Tibial nerve (tissue), 4 donors: ENCODE measurements around the gene WDR1. TPM values are rescaled to one million over a fixed set of nuclear protein-coding genes. Genes with fewer than 3 reads are reported as not detected.

Experiments used
- DNase-seq, 2 donors: peaks; one replicate each; pipeline ENCODE4 v3.0.0-alpha.2; 2019; ENCODE audit warnings: low spot score in 2 of 2
- H3K27ac ChIP-seq, 4 donors: fragments of 200-600 bp; sonication (generic) in 3 of 4; one replicate each; pipeline ENCODE4 v1.5.1; 2017 to 2019; ENCODE audit warnings: mild to moderate bottlenecking in 1 of 4
- H3K27me3 ChIP-seq, 2 donors: fragments of 200-600 bp; sonication (generic) in 1 of 2; one replicate each; pipeline versions ENCODE4 v1.5.1 to v1.6.0; 2017 to 2019
- H3K36me3 ChIP-seq, 3 donors: fragments of 200-600 bp; sonication (generic); one replicate each; pipeline ENCODE4 v1.5.1; 2018 to 2019
- H3K4me1 ChIP-seq, 4 donors: fragments of 200-600 bp; sonication (generic) in 3 of 4; one replicate each; pipeline ENCODE4 v1.5.1; 2017 to 2019
- H3K4me3 ChIP-seq, 4 donors: fragments of 200-600 bp; sonication (generic) in 3 of 4; one replicate each; pipeline ENCODE4 v1.5.1; 2017 to 2019; ENCODE audit warnings: mild to moderate bottlenecking in 1 of 4, moderate library complexity in 1 of 4
- H3K9me3 ChIP-seq, 4 donors: fragments of 200-600 bp; sonication (generic) in 3 of 4; one replicate each; pipeline ENCODE4 v1.5.1; 2017 to 2019
- CTCF ChIP-seq, 5 experiments: fragments of 200-600 bp in 3 of 5; fragments of 450-650 bp in 2 of 5; sonication (generic) in 3 of 5; IDR thresholded peaks; one replicate each; pipeline ENCODE4 v1.5.1; 2016 to 2019; ENCODE audit warnings: antibody characterized with exemption in 5 of 5, mild to moderate bottlenecking in 3 of 5, moderate library complexity in 2 of 5
- EP300 ChIP-seq, 2 donors: sonication (generic); formaldehyde crosslinking; IDR thresholded peaks; one replicate each; pipeline ENCODE4 v1.6.1; 2017; ENCODE audit warnings: antibody characterized with exemption in 2 of 2, mild to moderate bottlenecking in 1 of 2
- POLR2A ChIP-seq, 2 donors: fragments of 450-650 bp; IDR thresholded peaks; one replicate each; pipeline ENCODE4 v1.6.1; 2017; ENCODE audit warnings: antibody characterized with exemption in 2 of 2, mild to moderate bottlenecking in 2 of 2, moderate library complexity in 2 of 2
- WGBS, 2 donors: methylation state at CpG; one replicate each; pipeline ENCODE4 v1.1.5; 2018; 5-methylcytosine and 5-hydroxymethylcytosine counted together
- total RNA-seq, 4 donors: library from RNA; depleted of rRNA; stranded (reverse); fragments of >200 nt; gene quantifications; one replicate each; pipeline ENCODE4 v1.1.0, GENCODE V29; 2016

The WDR1 gene
- total RNA-seq, 4 donors from 2014 or later = 142 to 204 (median 148) TPM

DNA sequence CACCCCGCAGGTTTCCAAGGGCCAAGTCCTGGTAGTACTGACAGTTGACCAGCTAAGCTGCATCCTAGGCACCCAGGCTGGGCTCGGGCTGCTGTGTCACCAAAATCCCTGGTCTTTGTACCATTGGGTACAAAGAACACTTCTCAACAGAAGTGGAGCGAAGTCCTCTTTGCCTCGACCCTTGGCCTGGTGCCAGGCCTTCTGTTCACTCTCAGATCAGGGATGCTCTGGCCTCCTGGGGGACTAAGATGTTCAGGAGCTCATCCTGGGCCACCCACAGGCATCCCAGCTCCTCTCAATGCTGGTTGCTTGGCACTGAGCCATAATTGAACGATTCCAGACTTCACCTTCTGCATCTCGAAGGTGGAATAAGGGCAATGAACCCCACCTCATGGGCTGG is 81.5 kb downstream of the WDR1 start:
- TF ChIP-seq POLR2A (IDR thresholded peaks at IDR 0.05) (no peak), EP300 (IDR thresholded peaks at IDR 0.05) (no peak), CTCF (IDR thresholded peaks at IDR 0.05) (no peak)
- Histone ChIP-seq H3K4me1 (peaks cover 0 to 45% (median 18%) of the 10 kb centered on the region in 4 donors), H3K27ac (no peak overlapping the region), H3K27me3 (no peaks in the 10 kb centered on the region), H3K36me3 (no peaks in the 10 kb centered on the region), H3K4me3 (no peak overlapping the region), H3K9me3 (no peaks in the 10 kb centered on the region)
- no peak for DNase-seq
- 79 to 80% methylated on average over 4 to 6 of the region's 6 CpGs for WGBS, 2 donors

GRCh38 chr4:10034612-10035104 is 81.9 kb downstream of the WDR1 start:
- no peak overlapping the region for H3K4me3 ChIP-seq
- no peak for DNase-seq
- H3K27ac ChIP-seq = no peak overlapping the region
- no peaks in the 10 kb centered on the region for H3K36me3 ChIP-seq
- H3K27me3 ChIP-seq = no peaks in the 10 kb centered on the region
- H3K9me3 ChIP-seq = no peaks in the 10 kb centered on the region
- H3K4me1 ChIP-seq = peaks cover 0 to 50% (median 18%) of the 10 kb centered on the region in 4 donors
- 95 to 97% methylated on average over 5 of the region's 5 CpGs for WGBS, 2 donors
- TF ChIP-seq POLR2A (IDR thresholded peaks at IDR 0.05) = no peak
- no peak for TF ChIP-seq EP300 (IDR thresholded peaks at IDR 0.05)
- no peak for TF ChIP-seq CTCF (IDR thresholded peaks at IDR 0.05)

DNA sequence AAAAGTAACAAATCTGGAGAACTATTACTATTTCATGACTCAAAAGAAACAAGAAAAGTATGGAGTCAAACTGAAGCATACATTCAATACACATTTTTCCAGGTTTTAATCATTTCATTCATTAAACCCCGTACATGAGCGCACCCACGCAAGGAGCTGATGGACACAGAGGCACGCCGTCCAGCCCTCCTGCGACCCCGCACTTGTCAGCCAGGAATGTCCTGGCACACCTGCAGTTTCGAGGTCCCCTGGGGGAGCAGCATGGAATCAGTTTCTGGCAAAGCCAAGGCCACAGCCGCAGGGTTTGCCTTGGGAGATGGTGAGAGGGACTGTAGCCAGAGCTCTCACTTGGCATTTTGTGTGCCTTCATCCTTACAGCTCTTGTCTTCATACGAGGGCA is 82.5 kb downstream of the WDR1 start:
- H3K9me3 ChIP-seq = no peaks in the 10 kb centered on the region
- H3K4me1 ChIP-seq = peaks cover 0 to 51% (median 18%) of the 10 kb centered on the region in 4 donors
- no peak overlapping the region for H3K4me3 ChIP-seq
- WGBS, 2 donors = 60 to 66% methylated on average over 10 of the region's 10 CpGs
- DNase-seq = no peak
- H3K36me3 ChIP-seq = no peaks in the 10 kb centered on the region
- no peaks in the 10 kb centered on the region for H3K27me3 ChIP-seq
- TF ChIP-seq EP300 (IDR thresholded peaks at IDR 0.05) = no peak
- H3K27ac ChIP-seq = peak overlapping the region in 1 of 4 donors; percentile 58

DNA sequence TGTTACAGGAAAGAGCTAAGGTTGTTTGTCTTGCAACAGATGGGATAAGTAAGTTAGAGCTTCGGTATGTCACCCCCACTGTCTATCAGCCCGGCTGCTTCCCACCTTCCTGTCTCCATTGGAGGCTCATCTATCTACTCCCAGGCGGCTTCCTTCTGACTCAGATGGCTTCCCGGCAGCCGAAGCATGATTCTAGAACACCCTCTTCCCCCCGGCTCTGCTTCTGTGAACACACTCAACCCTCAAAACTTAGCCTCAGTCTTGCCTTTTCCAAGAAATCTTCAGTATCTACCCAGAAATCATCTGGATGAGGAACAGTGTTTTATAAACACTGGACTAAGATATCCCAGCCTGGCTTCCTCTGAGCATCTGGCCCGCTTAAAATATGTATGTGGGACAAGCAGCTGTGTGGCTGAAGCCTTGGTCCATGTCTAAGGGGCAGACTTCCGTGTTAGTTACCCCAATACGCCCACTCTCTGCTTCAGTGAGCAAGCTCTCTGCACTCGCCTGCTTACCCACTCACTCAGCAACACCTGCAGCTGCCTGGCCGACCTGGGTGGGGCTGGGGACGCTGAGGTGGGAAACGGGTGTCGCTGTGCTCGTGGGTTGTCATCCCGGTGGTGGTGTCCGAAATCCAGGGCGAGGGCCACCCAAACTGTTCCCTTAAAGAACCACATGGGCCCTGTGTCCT is 83.3 kb downstream of the WDR1 start:
- 69 to 71% methylated on average over 18 of the region's 18 CpGs for WGBS, 2 donors

DNA sequence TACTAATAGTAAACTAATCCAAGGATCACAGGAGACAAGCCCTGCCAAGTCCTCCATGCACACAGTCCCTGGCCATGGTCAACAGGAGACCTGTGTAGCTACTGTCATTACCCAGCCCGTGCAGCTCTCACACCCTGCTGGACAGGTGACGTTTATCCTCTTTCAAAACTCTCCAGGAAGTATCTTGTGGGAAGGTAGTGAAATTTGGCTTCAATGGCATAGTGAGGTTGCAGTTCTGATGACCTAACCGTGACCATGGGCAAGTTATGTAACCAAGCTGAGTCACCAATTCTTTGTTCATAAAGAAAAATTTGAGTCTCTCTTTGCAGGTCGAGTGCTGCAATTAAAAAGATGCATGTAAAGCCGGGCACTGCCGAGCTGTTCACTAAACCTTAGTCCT is 84.0 kb downstream of the WDR1 start:
- TF ChIP-seq CTCF (IDR thresholded peaks at IDR 0.05) (no peak), EP300 (IDR thresholded peaks at IDR 0.05) (peak in 1 of 2 donors; percentile 30), POLR2A (IDR thresholded peaks at IDR 0.05) (no peak)
- WGBS, 2 donors = 68% methylated on average over 6 of the region's 6 CpGs
- Histone ChIP-seq H3K4me1 (peaks cover 0 to 57% (median 18%) of the 10 kb centered on the region in 4 donors), H3K9me3 (no peaks in the 10 kb centered on the region), H3K27me3 (no peaks in the 10 kb centered on the region), H3K27ac (peak overlapping the region in 2 of 4 donors; percentile 38 to 58), H3K36me3 (no peaks in the 10 kb centered on the region), H3K4me3 (no peak overlapping the region)
- DNase-seq = no peak

More for the DNA sequence above, 83.3 kb downstream of the WDR1 start:
- Histone ChIP-seq H3K4me3 (no peak overlapping the region), H3K27me3 (no peaks in the 10 kb centered on the region), H3K4me1 (peaks cover 0 to 56% (median 18%) of the 10 kb centered on the region in 4 donors), H3K36me3 (no peaks in the 10 kb centered on the region), H3K27ac (peak overlapping the region in 2 of 4 donors; percentile 14 to 58), H3K9me3 (no peaks in the 10 kb centered on the region)
- TF ChIP-seq EP300 (IDR thresholded peaks at IDR 0.05) = no peak
- TF ChIP-seq CTCF (IDR thresholded peaks at IDR 0.05) = no peak
- TF ChIP-seq POLR2A (IDR thresholded peaks at IDR 0.05) = no peak
- DNase-seq = no peak
